ENCODE data around the gene RPS15. TPM values are rescaled to one million over a fixed set of nuclear protein-coding genes. Genes with fewer than 3 reads are reported as not detected.

The RPS15 gene
- total RNA-seq, 1 donor from 2014 or later = 603 TPM

- H3K4me3 Mint-ChIP-seq (ENCODE audit: unreplicated experiment) = no peak overlapping the region
- peaks cover 3% of the 10 kb centered on the region for H3K36me3 Mint-ChIP-seq (ENCODE audit: unreplicated experiment)
- H3K9me3 Mint-ChIP-seq (ENCODE audit: unreplicated experiment) = peaks cover 9% of the 10 kb centered on the region
- H3K27ac Mint-ChIP-seq (ENCODE audit: unreplicated experiment) = peak overlapping the region; percentile 57
- no peak for DNase-seq
- TF ChIP-seq, protein P1, sequence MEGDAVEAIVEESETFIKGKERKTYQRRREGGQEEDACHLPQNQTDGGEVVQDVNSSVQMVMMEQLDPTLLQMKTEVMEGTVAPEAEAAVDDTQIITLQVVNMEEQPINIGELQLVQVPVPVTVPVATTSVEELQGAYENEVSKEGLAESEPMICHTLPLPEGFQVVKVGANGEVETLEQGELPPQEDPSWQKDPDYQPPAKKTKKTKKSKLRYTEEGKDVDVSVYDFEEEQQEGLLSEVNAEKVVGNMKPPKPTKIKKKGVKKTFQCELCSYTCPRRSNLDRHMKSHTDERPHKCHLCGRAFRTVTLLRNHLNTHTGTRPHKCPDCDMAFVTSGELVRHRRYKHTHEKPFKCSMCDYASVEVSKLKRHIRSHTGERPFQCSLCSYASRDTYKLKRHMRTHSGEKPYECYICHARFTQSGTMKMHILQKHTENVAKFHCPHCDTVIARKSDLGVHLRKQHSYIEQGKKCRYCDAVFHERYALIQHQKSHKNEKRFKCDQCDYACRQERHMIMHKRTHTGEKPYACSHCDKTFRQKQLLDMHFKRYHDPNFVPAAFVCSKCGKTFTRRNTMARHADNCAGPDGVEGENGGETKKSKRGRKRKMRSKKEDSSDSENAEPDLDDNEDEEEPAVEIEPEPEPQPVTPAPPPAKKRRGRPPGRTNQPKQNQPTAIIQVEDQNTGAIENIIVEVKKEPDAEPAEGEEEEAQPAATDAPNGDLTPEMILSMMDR (IDR thresholded peaks at IDR 0.05; ENCODE audit: partially characterized antibody, unreplicated experiment) = no peak
- H3K4me1 Mint-ChIP-seq (ENCODE audit: low read depth, unreplicated experiment) = peaks cover 30% of the 10 kb centered on the region
- peaks cover 9% of the 10 kb centered on the region for H3K27me3 Mint-ChIP-seq (ENCODE audit: unreplicated experiment)
These were observed 14.6 kb upstream of the RPS15 start for GRCh38 chr19:1423436-1424191.

- peaks cover 9% of the 10 kb centered on the region for H3K27me3 Mint-ChIP-seq (ENCODE audit: unreplicated experiment)
- no peak for DNase-seq
- peaks cover 9% of the 10 kb centered on the region for H3K9me3 Mint-ChIP-seq (ENCODE audit: unreplicated experiment)
- no peak overlapping the region for H3K4me3 Mint-ChIP-seq (ENCODE audit: unreplicated experiment)
- peak overlapping the region; percentile 87 for H3K27ac Mint-ChIP-seq (ENCODE audit: unreplicated experiment)
- peaks cover 3% of the 10 kb centered on the region for H3K36me3 Mint-ChIP-seq (ENCODE audit: unreplicated experiment)
- peaks cover 30% of the 10 kb centered on the region for H3K4me1 Mint-ChIP-seq (ENCODE audit: low read depth, unreplicated experiment)
- TF ChIP-seq, protein P1 (IDR thresholded peaks at IDR 0.05; ENCODE audit: partially characterized antibody, unreplicated experiment) = no peak
These were observed 13.8 kb upstream of the RPS15 start for GRCh38 chr19:1424192-1424955.

DNA sequence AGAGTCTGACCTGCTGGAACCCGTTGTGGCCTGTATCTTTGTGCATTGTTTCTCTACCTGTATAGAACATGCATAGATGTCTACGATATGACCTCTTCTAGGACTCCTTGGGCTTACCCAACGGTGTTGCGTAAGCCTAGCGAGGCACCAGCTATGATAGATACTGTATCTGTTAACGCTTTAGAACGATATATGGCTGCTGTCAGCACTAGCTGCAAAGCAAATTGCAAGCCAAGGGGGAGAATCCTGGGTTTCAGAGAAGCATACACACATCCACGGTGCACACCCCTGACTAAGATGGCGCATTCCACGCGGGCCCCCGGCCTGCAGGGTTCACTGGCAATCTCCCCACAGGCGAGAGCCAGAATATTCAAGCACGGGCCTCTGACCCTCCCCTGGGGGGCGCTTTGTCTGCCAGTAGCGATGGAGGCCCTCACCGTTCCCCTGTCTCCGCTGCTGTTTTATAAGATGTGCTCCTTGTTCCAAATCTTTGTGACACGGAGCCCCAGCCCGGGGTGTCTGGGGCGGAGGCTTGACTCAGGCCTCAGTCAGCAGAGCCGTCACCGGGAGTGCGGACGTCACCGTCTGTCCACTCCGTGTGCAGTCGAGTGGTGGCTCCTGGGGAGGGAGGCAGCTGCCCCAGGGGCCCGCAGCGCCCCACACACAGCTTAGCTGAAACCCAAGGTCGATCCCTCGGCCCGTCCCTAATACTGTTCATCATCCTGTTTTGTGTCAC is 12.9 kb upstream of the RPS15 start:
- TF ChIP-seq, protein P1 (IDR thresholded peaks at IDR 0.05; ENCODE audit: partially characterized antibody, unreplicated experiment) = no peak
- no peak for DNase-seq
- Mint-ChIP-seq H3K4me3 (ENCODE audit: unreplicated experiment) (peak overlapping the region; percentile 25), H3K4me1 (ENCODE audit: low read depth, unreplicated experiment) (peaks cover 30% of the 10 kb centered on the region), H3K36me3 (ENCODE audit: unreplicated experiment) (peaks cover 3% of the 10 kb centered on the region), H3K9me3 (ENCODE audit: unreplicated experiment) (peaks cover 9% of the 10 kb centered on the region), H3K27ac (ENCODE audit: unreplicated experiment) (peak overlapping the region; percentile 70), H3K27me3 (ENCODE audit: unreplicated experiment) (peaks cover 7% of the 10 kb centered on the region)

DNA sequence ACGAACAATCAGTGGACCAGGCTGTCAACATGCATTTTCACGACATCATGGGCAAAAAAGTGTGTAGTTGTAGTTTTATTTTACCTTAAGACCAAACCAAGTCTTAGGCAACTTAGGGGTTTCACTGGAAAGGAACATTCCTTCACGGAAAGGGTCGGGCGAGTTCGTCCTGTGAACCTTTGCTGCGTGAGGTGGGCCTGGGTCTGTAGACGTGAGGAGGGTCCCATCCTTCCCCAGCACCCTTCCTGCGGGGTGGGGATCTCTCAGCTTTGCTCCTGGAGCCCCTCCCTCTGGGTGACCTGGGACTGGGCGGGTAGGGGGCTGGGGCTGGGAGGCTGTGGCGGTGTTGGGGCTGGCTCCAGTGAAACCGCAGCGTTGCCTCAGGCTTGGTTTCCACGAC is 12.3 kb upstream of the RPS15 start:
- Mint-ChIP-seq H3K9me3 (ENCODE audit: unreplicated experiment) (peaks cover 5% of the 10 kb centered on the region), H3K4me1 (ENCODE audit: low read depth, unreplicated experiment) (peaks cover 30% of the 10 kb centered on the region), H3K27ac (ENCODE audit: unreplicated experiment) (peak overlapping the region; percentile 68), H3K27me3 (ENCODE audit: unreplicated experiment) (peaks cover 7% of the 10 kb centered on the region), H3K36me3 (ENCODE audit: unreplicated experiment) (peaks cover 3% of the 10 kb centered on the region), H3K4me3 (ENCODE audit: unreplicated experiment) (no peak overlapping the region)
- no peak for DNase-seq
- TF ChIP-seq, protein P1 (IDR thresholded peaks at IDR 0.05; ENCODE audit: partially characterized antibody, unreplicated experiment) = no peak

All from glutamatergic neuron (in vitro differentiated cells).